ENCODE measurements around the gene IQGAP2.

DNA sequence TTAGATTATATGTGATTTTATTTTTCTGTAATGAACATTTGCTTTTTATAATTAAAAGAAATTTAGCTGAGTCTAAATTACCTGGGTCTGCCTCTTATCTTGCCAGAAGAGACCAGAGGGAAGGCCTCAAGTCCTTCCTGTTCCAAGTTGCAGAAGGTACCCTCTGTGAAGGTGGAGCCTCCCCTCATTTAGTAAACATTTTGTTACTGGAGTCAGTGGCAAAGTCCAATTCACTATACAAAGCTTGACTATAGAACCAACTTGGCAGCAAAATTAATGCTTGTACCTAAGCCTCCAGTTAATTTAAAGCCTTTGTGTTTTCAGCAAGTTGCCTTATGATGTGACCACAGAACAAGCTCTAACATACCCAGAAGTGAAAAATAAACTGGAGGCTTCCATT lies 270.0 kb downstream of the IQGAP2 start:
- TF ChIP-seq, protein P1, sequence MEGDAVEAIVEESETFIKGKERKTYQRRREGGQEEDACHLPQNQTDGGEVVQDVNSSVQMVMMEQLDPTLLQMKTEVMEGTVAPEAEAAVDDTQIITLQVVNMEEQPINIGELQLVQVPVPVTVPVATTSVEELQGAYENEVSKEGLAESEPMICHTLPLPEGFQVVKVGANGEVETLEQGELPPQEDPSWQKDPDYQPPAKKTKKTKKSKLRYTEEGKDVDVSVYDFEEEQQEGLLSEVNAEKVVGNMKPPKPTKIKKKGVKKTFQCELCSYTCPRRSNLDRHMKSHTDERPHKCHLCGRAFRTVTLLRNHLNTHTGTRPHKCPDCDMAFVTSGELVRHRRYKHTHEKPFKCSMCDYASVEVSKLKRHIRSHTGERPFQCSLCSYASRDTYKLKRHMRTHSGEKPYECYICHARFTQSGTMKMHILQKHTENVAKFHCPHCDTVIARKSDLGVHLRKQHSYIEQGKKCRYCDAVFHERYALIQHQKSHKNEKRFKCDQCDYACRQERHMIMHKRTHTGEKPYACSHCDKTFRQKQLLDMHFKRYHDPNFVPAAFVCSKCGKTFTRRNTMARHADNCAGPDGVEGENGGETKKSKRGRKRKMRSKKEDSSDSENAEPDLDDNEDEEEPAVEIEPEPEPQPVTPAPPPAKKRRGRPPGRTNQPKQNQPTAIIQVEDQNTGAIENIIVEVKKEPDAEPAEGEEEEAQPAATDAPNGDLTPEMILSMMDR (IDR thresholded peaks at IDR 0.05) = no peak
- no peak for TF ChIP-seq POLR2A (IDR thresholded peaks at IDR 0.05)

Measured in right lobe of liver (tissue), 4 donors.